Prostate gland (tissue), 2 donors: ENCODE measurements around the gene IFNW1.

Experiments used
- CTCF ChIP-seq, 4 experiments: fragments of 200-600 bp in 2 of 4; fragments of 450-650 bp in 2 of 4; sonication (generic) in 2 of 4; IDR thresholded peaks; 1 replicate in 3 of 4; 2 replicates in 1 of 4; pipeline ENCODE4 v1.5.1; 2016 to 2019; ENCODE audit warnings: antibody characterized with exemption in 4 of 4, mild to moderate bottlenecking in 2 of 4, moderate library complexity in 2 of 4
- POLR2A ChIP-seq: fragments of 450-650 bp; IDR thresholded peaks from one replicate; pipeline ENCODE4 v1.6.1; 2016; ENCODE audit warnings: antibody characterized with exemption, mild to moderate bottlenecking
- POLR2AphosphoS5 ChIP-seq: sonication (generic); formaldehyde crosslinking; IDR thresholded peaks from one replicate; pipeline ENCODE4 v1.6.1; 2017; ENCODE audit warnings: antibody characterized with exemption

GRCh38 chr9:21174671-21175070 is 33.0 kb upstream of the IFNW1 start:
- TF ChIP-seq CTCF (IDR thresholded peaks at IDR 0.05) (no peak), POLR2AphosphoS5 (no peak), POLR2A (no peak)
